ENCODE results near the gene ANXA5. TPM values are rescaled to one million over a fixed set of nuclear protein-coding genes. Genes with fewer than 3 reads are reported as not detected.

The ANXA5 gene
- total and polyA plus RNA-seq, 2 experiments from 2014 or later = 508 to 718 TPM

DNA sequence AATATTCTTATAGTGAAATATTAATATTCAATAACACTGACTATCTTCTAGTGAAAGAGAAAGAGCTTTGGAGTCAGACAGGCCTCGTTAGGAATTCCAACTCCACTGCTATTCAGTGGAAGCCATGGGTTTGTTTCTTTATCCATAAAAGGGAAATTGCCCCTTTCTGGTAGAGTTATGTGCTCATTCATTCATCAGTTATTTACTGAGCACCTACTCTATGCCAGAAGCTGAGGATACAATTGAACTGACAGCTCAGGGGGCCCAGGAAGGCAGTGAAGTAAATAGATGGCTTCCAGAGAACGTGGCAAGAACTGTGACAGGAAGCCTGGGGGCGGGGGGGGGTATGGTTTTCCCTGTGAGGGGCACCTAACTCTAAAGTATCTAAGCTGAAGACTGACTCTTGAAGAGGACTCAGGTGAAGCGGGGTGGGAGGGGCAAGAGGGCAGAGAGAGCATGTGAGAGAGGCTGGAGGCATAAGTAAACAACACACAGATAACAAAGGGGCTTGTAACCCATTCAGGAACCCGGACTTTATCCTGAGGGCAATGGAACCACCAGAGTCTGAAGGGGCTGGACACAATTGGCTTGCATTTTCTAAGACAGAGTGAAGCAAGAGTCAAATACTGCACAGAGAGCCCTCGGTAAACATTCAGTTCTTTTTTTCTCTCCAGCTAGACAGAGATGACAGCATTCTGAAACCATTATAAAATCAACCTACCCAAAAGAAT lies 20.3 kb downstream of the ANXA5 start:
- DNase-seq (ENCODE audit: low spot score) = peak; percentile 84
- H3K4me2 ChIP-seq = peak overlapping the region; percentile 60
- peaks cover 18% of the 10 kb centered on the region for H3K79me2 ChIP-seq
- no peaks in the 10 kb centered on the region for H4K20me1 ChIP-seq (ENCODE audit: insufficient read depth, poor library complexity, severe bottlenecking)
- H3K4me3 ChIP-seq = no peak overlapping the region
- no peak overlapping the region for H2AFZ ChIP-seq
- H3K27me3 ChIP-seq = no peaks in the 10 kb centered on the region
- peak overlapping the region; percentile 92 for H3K27ac ChIP-seq
- 45% methylated on average over 6 of the region's 6 CpGs for WGBS (ENCODE audit: low lambda C conversion rate, missing lambda C conversion rate)
- H3K9me3 ChIP-seq (ENCODE audit: low read depth) = no peaks in the 10 kb centered on the region
- TF ChIP-seq, protein P1, sequence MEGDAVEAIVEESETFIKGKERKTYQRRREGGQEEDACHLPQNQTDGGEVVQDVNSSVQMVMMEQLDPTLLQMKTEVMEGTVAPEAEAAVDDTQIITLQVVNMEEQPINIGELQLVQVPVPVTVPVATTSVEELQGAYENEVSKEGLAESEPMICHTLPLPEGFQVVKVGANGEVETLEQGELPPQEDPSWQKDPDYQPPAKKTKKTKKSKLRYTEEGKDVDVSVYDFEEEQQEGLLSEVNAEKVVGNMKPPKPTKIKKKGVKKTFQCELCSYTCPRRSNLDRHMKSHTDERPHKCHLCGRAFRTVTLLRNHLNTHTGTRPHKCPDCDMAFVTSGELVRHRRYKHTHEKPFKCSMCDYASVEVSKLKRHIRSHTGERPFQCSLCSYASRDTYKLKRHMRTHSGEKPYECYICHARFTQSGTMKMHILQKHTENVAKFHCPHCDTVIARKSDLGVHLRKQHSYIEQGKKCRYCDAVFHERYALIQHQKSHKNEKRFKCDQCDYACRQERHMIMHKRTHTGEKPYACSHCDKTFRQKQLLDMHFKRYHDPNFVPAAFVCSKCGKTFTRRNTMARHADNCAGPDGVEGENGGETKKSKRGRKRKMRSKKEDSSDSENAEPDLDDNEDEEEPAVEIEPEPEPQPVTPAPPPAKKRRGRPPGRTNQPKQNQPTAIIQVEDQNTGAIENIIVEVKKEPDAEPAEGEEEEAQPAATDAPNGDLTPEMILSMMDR (IDR thresholded peaks at IDR 0.05; ENCODE audit: poor library complexity) = no peak
- TF ChIP-seq EZH2phosphoT487 (IDR thresholded peaks at IDR 0.05; ENCODE audit: low read depth, severe bottlenecking, unreplicated experiment) (no peak), EZH2 (IDR thresholded peaks at IDR 0.05; ENCODE audit: borderline replicate concordance) (no peak)
- H3K36me3 ChIP-seq (replicated peaks; ENCODE audit: insufficient read depth, low read depth) = no peaks in the 10 kb centered on the region
- H3K9me2 ChIP-seq (replicated peaks; ENCODE audit: insufficient read depth) = no peaks in the 10 kb centered on the region
- peaks cover 23% of the 10 kb centered on the region for H3K4me1 ChIP-seq (ENCODE audit: insufficient read depth)

DNA sequence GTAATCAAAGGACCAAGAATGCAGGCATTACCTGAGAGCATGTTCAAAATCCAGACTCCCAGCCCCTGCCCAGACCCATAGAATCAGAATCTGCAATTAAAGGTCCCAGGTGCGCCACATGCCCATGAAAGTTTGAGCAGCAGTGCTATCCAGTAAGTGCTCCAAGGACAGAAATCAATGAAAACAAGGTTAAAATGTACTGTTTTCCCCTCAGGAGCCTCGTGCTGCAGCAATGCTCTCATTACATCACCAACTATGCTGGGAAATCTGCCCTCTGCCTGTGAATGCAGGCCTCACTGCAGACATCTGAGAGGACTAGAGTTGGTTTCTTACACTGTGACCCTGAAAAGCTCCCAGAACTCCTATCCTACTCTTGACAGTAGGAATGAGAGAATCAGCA lies 21.1 kb downstream of the ANXA5 start:
- Histone ChIP-seq H3K27me3 (no peaks in the 10 kb centered on the region), H4K20me1 (ENCODE audit: insufficient read depth, poor library complexity, severe bottlenecking) (no peaks in the 10 kb centered on the region), H3K27ac (peak overlapping the region; percentile 92), H3K4me1 (ENCODE audit: insufficient read depth) (peaks cover 23% of the 10 kb centered on the region), H3K9me3 (ENCODE audit: low read depth) (no peaks in the 10 kb centered on the region), H3K4me2 (peak overlapping the region; percentile 23), H3K4me3 (no peak overlapping the region), H3K79me2 (peaks cover 12% of the 10 kb centered on the region), H3K9me2 (replicated peaks; ENCODE audit: insufficient read depth) (no peaks in the 10 kb centered on the region), H3K36me3 (replicated peaks; ENCODE audit: insufficient read depth, low read depth) (no peaks in the 10 kb centered on the region), H2AFZ (no peak overlapping the region)
- 60% methylated on average over 2 of the region's 2 CpGs for WGBS (ENCODE audit: low lambda C conversion rate, missing lambda C conversion rate)
- TF ChIP-seq, protein P1 (IDR thresholded peaks at IDR 0.05; ENCODE audit: poor library complexity) = peak; percentile 41
- TF ChIP-seq EZH2 (IDR thresholded peaks at IDR 0.05; ENCODE audit: borderline replicate concordance) (no peak), EZH2phosphoT487 (IDR thresholded peaks at IDR 0.05; ENCODE audit: low read depth, severe bottlenecking, unreplicated experiment) (no peak)
- peak; percentile 64 for DNase-seq (ENCODE audit: low spot score)

- Histone ChIP-seq H3K27ac (peak overlapping the region; percentile 92), H3K4me2 (no peak overlapping the region), H3K27me3 (no peaks in the 10 kb centered on the region), H3K9me3 (ENCODE audit: low read depth) (no peaks in the 10 kb centered on the region), H4K20me1 (ENCODE audit: insufficient read depth, poor library complexity, severe bottlenecking) (no peaks in the 10 kb centered on the region), H3K4me1 (ENCODE audit: insufficient read depth) (peaks cover 23% of the 10 kb centered on the region), H3K9me2 (replicated peaks; ENCODE audit: insufficient read depth) (no peaks in the 10 kb centered on the region), H2AFZ (no peak overlapping the region), H3K79me2 (peaks cover 10% of the 10 kb centered on the region), H3K4me3 (no peak overlapping the region), H3K36me3 (replicated peaks; ENCODE audit: insufficient read depth, low read depth) (no peaks in the 10 kb centered on the region)
- 72% methylated on average over 2 of the region's 2 CpGs for WGBS (ENCODE audit: low lambda C conversion rate, missing lambda C conversion rate)
- TF ChIP-seq EZH2phosphoT487 (IDR thresholded peaks at IDR 0.05; ENCODE audit: low read depth, severe bottlenecking, unreplicated experiment) = no peak
- TF ChIP-seq, protein P1 (IDR thresholded peaks at IDR 0.05; ENCODE audit: poor library complexity) = no peak
- no peak for TF ChIP-seq EZH2 (IDR thresholded peaks at IDR 0.05; ENCODE audit: borderline replicate concordance)
- no peak for DNase-seq (ENCODE audit: low spot score)
Measured at GRCh38 chr4:121674696-121675095, 22.1 kb downstream of the ANXA5 start.

Data from hepatocyte (in vitro differentiated cells).